Measurements from ENCODE around the gene RBKS.

The RBKS gene

DNA sequence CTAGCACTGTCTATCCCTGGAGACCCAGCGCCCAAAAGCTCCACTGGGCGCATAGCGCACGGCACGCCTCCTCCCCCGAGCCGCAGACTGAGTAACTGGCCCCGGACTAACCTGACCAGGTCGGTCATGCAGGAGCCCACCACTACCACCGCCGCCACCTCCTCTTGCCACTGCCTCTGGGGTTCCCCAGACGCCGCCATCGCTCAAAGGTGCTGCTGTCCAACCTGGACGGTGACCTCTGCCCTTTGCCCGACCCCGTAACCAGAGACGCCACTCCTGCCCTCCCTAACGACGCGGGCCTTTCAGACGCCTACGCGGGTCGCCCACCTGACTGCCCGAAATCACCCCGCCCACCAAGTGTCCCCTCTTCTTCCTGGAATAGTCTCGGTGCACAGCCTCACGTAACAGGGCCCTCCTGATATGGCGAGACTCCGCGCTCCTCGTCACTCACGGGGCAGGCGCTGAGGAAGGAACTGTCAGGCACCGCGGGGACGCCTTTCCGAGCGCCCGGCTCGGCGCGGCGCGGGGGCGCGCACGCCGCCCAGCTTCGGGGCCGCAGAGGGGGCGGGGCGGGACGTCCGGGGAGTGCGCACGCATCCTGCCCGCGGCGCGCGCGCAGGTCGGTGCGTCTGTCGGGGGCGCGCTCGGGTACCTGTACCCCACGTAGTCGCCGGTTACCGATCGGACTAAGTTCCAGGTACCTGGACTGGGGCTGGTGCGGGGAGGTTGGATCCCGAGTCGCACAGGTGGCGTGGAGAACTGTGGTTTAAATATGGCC lies at the start of gene RBKS, which contains the start of gene BABAM2:
TSS of gene RBKS (minus strand) at position 242 of the 778 bp plus-strand sequence. CDS start at position 200, 42 bp downstream.
TSS of gene BABAM2 (plus strand) at position 584 of the 778 bp plus-strand sequence. CDS start 3,828 bp downstream, outside the sequence.
- Histone ChIP-seq H3K4me3 (ENCODE audit: low read depth, low read length) (peak within 1 kb of the TSS; percentile 98), H3K9me3 (ENCODE audit: severe bottlenecking) (no peaks in the 10 kb centered on the region), H3K27ac (peak within 1 kb of the TSS; percentile 87), H3K27me3 (ENCODE audit: insufficient read depth, low read depth, severe bottlenecking) (peaks cover under 1% of the 10 kb centered on the region), H3K36me3 (0 out of 2 replicates have a peak, but pooled peaks cover 2% of the 10 kb centered on the region)
- TF ChIP-seq, protein P1, sequence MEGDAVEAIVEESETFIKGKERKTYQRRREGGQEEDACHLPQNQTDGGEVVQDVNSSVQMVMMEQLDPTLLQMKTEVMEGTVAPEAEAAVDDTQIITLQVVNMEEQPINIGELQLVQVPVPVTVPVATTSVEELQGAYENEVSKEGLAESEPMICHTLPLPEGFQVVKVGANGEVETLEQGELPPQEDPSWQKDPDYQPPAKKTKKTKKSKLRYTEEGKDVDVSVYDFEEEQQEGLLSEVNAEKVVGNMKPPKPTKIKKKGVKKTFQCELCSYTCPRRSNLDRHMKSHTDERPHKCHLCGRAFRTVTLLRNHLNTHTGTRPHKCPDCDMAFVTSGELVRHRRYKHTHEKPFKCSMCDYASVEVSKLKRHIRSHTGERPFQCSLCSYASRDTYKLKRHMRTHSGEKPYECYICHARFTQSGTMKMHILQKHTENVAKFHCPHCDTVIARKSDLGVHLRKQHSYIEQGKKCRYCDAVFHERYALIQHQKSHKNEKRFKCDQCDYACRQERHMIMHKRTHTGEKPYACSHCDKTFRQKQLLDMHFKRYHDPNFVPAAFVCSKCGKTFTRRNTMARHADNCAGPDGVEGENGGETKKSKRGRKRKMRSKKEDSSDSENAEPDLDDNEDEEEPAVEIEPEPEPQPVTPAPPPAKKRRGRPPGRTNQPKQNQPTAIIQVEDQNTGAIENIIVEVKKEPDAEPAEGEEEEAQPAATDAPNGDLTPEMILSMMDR (IDR thresholded peaks at IDR 0.05; ENCODE audit: low read depth, low read length): no peak
- DNase-seq: peak; percentile 89

- Histone ChIP-seq H3K36me3 (no peaks in the 10 kb centered on the region), H3K27ac (no peak overlapping the region), H3K27me3 (ENCODE audit: insufficient read depth, low read depth, severe bottlenecking) (no peaks in the 10 kb centered on the region), H3K9me3 (ENCODE audit: severe bottlenecking) (no peaks in the 10 kb centered on the region), H3K4me3 (ENCODE audit: low read depth, low read length) (no peak overlapping the region)
- no peak for DNase-seq
- TF ChIP-seq, protein P1 (IDR thresholded peaks at IDR 0.05; ENCODE audit: low read depth, low read length): no peak
These were observed 44.8 kb upstream of the RBKS start for GRCh38 chr2:27935026-27935425.

GRCh38 chr2:27932396-27932795 lies 42.2 kb upstream of the RBKS start:
- no peaks in the 10 kb centered on the region for H3K27me3 ChIP-seq (ENCODE audit: insufficient read depth, low read depth, severe bottlenecking)
- TF ChIP-seq, protein P1 (IDR thresholded peaks at IDR 0.05; ENCODE audit: low read depth, low read length): no peak
- H3K36me3 ChIP-seq: no peaks in the 10 kb centered on the region
- no peak overlapping the region for H3K27ac ChIP-seq
- DNase-seq: no peak
- H3K4me3 ChIP-seq (ENCODE audit: low read depth, low read length): no peak overlapping the region
- no peaks in the 10 kb centered on the region for H3K9me3 ChIP-seq (ENCODE audit: severe bottlenecking)

GRCh38 chr2:27931361-27931950 lies 41.3 kb upstream of the RBKS start:
- no peak overlapping the region for H3K27ac ChIP-seq
- H3K9me3 ChIP-seq (ENCODE audit: severe bottlenecking): no peaks in the 10 kb centered on the region
- DNase-seq: no peak
- H3K36me3 ChIP-seq: no peaks in the 10 kb centered on the region
- no peaks in the 10 kb centered on the region for H3K27me3 ChIP-seq (ENCODE audit: insufficient read depth, low read depth, severe bottlenecking)
- no peak overlapping the region for H3K4me3 ChIP-seq (ENCODE audit: low read depth, low read length)
- TF ChIP-seq, protein P1 (IDR thresholded peaks at IDR 0.05; ENCODE audit: low read depth, low read length): no peak

- no peaks in the 10 kb centered on the region for H3K36me3 ChIP-seq
- no peaks in the 10 kb centered on the region for H3K9me3 ChIP-seq (ENCODE audit: severe bottlenecking)
- no peak overlapping the region for H3K27ac ChIP-seq
- TF ChIP-seq, protein P1 (IDR thresholded peaks at IDR 0.05; ENCODE audit: low read depth, low read length): no peak
- H3K4me3 ChIP-seq (ENCODE audit: low read depth, low read length): no peak overlapping the region
- DNase-seq: no peak
- no peaks in the 10 kb centered on the region for H3K27me3 ChIP-seq (ENCODE audit: insufficient read depth, low read depth, severe bottlenecking)
These were observed 39.8 kb upstream of the RBKS start for GRCh38 chr2:27929916-27930486.

All from WERI-Rb-1 (cell line).